ENCODE data around the gene MTURN.
"Not testable (repeated sequence)": the region's sequence is repeated elsewhere in the genome, so short reads cannot be mapped to it uniquely, and the experiment has no call there.

The MTURN gene

DNA sequence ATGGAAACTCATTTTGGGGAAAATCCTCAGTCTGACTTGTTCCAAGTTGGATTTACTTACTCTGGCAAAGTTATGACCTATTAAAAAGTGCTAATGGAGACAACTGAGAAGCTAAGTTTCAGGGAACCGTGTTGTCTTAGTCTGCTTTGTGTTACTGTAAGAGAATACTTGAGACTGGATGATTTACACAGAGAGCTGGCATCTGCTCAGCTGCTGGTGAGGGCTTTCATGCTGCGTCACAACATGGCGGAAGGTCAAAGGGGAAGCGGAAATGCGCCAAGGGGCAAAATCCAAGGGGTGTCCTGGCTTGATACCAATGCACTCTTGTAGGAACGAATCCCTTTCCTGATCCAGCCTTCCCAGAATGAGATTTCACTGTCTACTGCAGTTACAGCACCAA lies 46.4 kb downstream of the MTURN start:
- no peak for DNase-seq

DNA sequence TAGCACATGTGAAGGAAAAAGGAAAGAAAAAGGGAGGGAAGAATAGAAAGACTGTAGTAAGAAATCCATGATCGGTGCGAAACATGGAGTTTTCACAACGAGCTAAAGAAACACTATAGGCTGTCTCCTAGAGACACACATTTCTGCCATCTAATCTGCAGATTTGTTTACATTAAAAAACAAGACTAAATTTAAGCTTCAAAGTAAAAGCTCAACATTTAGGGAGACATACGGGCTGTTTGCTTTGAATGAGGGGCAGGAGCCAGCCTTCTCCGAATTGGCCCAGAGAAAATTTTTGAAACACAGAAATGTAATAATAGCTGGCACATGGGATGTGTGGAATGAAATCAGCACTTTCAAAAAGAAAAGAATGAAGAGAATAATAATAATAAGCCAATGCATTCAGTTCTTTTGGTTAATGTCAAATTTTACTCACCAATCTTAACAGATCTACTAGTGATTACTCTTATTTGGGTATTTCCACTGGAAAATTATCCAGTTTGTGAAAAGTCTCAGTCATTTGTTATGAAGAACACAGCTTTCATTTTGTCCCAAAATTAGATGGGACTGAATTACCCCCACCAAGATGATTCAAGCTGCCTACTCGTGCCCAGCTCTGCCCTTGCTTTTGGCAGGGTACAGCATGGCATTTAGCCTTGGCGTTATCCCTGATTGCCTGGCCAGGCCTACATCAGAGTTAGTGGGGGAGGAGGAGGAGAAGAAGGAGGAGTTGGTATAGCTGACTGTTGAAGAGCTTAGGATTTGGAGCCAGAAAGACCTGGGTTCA lies 47.1 kb downstream of the MTURN start:
- no peak for DNase-seq

DNA sequence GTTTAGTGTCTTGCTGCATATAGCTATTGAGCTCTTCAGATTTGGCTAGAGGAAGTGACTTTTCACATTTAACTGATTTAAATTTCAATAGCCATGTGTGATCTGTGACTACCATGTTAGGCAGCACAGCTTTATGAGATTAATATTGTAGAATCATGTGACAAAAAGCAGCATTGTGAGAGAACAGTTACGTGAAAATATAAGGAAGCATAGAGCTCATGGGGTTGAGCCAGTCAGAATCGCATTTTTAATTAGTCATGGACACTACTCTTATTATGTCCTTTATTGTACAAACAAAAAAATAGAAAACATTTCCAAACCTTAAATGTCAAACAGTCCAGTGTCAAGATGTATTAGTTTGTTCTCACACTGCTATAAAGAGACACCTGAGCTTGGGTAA lies 48.0 kb downstream of the MTURN start:
- no peak for DNase-seq

DNA sequence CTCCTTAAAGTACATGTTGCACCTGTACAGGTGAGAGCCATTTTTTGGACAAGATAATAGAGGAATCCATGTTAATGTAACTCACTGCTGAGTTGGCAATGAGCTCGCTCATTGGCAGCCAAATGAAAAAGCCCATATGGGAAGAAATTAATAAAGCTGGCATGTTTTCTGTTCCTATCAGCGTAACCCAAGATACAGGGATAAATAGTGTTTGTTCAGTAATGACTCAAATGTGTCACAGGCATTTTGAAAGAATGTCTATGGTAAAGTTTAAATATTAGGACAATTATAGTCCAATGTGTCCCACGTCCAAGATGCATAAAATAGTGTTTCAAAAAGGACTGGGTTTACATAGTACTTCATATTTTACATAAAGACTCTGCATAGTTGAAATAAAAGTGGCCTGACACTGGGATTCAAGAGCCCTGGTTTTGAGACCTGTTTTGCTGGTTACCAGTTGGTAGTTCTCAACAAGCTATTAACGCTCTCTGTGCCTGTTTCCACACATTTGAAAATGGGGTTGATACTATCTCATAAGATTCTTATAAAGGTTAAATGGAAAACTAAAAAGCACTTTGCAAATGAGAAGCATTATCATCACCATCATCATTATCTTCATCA lies 49.1 kb downstream of the MTURN start:
- DNase-seq: no peak

DNA sequence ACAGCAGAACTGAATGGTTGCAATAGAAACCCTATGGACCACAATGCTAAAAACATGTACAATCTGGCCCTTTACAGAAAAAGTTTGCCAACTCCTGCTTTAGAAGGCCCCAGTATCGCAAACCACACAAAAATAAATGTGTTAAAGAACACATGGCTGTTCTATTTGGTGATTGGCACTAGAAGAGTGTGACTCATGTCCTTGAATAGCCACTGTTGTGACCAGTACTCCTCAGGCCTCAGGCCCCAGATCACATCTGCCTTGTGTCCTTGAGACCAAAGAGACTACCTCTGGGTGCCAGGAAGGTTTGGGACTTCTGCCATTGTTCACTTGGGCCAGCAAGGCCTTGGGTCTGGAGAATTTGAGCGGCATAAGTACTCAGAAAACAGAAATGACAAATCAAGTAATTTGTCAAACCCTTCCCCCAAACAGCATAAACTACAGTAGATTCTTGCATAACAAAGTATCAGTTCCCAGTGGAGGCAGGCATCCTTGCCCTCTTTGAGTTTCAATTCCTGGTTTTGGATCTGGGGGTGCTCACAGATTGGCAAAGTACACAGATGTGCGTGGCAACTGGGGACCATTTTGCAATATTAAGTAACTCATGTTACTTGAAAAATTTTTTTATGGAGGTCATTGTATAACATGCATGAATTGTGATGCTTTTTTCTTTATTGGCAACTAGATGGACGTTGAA lies 50.2 kb downstream of the MTURN start:
- DNase-seq: peak in 1 of 2 donors; percentile 63

DNA sequence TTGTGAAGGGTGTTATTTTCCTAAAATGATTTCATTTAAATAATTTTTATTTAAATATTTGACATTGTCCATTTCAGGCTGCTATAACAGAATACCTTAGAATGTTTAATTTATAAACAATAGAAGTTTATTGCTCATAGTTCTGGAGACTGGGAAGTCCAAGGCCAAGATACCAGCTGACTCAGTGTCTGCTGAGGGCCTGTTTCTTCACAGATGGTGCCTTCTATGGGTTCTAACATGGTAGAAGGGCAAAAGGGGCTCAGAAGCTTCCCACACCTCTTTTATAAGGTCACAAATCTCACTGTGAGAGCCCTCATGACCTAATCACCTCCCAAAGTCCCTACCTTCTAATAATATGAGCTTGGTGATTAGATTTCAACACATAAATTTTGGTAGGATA lies 50.7 kb downstream of the MTURN start:
- DNase-seq: no peak

DNA sequence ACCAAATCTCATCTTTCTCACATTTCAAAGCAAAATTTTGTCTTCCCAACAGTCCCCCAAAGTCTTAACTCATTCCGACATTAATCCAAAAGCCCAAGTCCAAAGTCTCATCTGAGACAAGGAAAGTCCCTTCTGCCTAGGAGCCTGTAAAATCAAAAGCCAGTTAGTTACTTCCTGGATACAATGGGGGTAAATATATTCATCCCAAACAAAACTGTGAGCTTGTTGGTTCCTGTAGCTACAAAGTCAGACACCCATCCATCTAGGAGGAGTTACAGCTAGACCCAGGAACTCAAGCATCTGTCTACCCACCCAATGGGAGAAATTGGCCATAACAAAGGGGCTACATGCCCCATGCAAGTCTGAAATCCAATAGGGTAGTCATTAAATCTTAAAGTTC lies 51.9 kb downstream of the MTURN start:
- DNase-seq: no peak

DNA sequence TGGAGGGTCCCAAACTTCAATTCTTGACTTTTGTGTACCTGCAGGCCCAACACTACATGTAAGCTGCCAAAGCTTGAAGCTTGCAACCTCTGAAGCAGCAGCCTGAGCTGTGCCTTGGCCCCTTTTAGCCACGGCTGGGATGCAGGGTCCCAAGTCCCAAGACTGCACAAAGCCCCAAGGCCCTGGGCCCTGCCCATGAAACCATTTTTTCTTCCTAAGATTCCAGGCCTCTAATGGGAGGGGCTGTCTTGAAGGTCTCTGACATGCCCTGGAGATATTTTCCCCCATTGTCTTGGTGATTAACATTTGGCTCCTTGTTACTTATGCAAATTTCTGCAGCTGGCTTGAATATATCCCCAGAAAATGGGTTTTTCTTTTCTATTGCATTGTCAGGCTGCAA lies 52.7 kb downstream of the MTURN start:
- DNase-seq: no peak

DNA sequence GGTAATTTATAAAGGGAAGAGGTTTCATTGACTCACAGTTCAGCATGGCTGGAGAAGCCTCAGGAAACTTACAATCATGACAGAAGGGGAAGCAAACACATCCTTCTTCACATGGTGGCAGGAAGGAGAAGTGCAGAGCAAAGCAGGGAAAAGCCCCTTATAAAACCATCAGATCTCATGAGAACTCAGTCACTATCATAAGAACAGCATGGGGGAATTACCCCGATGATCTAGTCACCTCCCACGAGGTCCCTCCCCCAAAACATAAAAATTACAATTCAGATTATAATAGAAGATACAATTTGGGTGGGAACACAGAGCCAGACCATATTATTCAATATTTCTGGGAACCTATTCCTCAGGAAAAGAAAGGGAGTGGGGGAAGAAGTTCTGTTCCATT lies 53.6 kb downstream of the MTURN start:
- not testable (repeated sequence) for DNase-seq

DNA sequence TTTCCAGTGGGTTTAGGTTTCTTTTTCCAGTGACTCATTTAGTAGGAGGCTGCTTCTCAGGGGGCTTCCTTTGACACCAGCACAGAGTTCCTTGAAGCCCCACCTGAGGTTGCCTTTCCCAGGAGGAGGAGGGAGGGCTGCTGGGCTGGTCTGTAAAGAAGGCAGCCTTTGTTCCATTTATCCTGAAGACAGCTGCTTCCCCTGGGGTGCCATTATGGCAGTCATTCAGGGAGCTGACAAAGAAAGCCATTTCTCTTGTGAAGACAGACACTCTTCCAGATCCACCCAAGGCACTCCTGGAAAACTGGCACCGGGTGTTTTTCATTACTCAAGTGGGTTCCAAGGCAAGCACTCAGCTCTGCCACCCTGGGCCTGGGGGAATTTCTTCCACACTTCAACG lies 54.0 kb downstream of the MTURN start:
- no peak for DNase-seq

DNA sequence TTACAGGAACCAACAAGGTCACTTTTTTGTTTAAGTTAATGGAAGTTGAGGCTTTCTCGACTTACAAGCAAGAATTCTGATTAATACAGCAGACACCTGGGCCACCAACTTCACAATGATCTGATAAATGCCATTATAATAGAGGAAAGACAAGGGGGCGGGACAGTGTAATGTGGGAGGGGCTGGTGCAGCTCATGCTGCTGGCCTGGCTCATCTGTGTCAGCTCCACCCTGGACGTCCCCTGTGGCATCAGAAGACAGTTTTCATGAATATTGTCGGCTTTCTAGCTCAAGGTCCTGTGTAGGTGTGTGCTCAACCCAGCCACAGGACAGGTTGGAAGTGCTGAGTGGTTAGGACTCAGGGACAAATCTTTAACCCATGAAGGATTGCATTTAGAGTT lies 57.0 kb downstream of the MTURN start:
- no peak for DNase-seq

DNA sequence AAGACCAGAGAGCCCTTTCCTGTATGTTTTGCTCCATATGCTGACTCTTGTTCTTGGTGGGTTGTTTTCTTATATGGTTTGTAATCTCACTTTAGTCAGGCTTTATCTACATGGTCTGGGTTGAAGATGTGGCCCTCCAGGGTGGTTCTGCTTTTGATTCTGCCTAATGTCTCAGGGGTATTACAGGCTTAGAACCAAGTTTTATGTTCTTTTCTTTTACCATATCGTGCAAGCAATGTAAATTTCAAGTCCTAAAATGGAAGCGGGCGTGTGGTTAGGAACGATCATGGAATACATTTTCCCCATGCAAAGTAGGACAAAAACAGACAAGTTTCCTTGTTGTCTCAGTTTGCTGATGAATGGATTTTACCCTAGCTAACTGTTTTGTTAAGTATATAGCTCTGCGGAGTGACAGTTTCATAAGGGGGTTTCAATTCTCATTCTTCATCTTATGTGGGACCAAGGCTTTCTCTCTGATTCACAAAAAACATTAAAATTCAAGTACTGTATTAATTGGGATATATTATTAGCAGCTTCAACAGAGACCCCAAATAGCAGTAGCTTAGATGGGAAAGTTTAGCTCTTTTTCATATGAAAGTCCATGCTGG lies 58.7 kb downstream of the MTURN start:
- no peak for DNase-seq

DNA sequence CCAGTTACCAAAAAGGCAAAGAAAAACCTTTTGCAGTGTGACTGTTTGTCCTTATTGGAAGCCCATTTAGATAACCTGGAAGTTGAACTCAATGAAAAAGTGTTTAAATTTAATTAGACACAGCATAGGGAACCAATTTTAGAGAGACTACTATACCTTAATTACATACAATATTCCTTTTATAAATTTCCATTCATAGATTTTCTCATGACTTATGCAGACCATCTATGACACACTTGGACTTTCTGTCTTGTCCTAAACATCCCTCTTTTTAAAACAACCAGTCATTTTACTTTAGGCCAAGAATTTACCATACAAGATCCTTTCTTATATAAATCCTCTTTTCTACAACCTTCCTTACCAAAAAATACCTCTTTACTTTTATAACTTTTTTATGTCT lies 61.6 kb downstream of the MTURN start:
- DNase-seq: no peak

DNA sequence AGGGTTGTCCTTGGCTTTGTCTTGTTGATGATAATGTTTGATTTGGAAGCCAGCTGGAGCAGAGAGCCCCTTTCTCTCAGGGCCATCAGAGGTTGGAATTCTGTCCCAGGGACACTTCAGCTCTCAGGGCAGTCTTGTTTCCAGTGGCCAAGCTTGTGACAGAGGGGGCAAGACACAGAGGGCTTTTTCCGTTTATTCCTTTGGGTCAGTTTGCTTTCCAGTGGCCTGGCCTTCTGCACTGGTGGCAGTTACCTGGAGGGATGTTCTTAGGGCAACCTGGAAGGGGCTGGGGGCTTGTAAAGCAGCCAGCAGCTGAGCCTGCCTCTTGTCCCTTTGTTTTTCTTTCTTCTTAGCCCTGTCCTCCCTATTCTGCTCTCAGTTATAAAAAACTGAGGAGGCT lies 62.7 kb downstream of the MTURN start:
- no peak for DNase-seq

DNA sequence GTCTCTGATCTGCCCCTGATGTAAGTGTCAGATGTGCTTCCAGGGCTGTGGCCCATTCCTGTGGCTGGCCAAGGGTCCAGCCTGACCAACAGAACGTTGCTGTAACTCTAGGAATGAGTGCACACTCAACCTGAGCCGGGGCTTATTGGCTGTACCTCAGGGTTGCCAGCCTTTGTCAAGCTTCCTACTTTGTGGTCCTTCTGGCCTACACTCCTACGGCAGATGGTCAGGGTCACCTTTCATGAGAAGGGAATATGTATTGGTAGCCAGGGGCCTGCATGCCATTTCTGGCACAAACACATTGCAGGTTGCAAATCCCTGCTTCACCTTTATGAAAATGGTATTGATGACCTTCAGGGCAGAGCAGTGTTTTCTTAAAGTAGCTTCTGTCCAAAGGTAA lies 64.5 kb downstream of the MTURN start:
- no peak for DNase-seq

DNA sequence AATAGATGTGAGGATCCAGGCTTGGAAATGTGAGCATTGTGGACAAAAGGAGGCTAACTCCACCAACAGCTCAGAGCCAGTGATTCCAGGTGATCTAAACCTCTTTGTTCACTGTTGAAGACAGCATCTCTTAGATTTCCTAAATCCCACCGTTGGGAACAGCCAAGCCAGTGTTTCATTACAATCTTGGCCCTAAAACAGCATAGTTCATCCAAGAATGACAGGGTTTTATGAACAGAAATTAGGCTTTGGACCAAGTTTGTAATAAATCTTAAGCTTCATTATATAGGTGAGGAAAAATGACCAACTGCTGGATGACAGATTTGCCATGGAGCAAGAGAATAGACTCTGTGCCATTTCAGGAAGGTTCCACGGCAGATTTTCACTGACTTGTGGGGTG lies 65.8 kb downstream of the MTURN start:
- DNase-seq: no peak

DNA sequence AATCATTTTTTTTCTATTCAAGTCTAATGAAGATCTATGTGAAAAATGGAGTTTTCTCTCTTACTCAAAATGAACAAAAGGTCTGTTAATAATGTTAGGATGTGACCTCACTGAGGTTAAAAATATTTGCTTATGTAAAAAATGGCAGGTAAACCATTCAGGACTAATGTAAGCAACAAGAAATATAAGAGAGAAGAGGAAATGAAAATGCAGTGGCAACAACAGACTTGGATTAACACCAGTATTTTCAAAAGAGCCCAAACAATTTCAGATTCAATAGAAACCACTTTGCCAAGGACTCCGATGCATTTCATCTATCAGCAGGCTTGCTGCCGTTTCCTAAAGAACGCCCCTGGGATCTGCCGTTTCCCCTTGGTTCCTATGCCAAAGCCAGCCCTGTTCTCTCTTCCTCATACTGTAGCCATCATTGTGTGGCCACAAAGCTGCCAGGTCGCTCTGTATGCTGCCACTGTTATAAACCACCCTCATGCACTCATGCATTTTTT lies 66.4 kb downstream of the MTURN start:
- no peak for DNase-seq

DNA sequence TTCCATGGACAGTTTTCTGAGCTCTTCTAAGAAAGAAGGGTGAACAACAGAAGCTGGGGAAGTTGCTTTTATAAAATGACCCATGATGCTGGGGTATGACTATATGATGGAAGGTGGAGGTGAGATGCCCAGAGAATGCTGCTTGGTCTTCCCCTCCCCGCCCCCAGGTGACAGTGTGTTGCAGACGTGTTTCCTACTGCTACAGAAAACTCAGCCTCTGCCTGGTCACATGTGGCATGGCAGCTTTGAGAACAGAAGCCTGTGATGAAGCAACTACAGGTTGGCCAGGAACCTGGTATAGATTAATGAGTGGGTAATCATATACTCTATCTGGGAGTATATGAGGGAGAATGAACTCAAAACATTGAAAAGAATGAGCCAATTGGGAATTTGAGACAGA lies 67.1 kb downstream of the MTURN start:
- no peak for DNase-seq

DNA sequence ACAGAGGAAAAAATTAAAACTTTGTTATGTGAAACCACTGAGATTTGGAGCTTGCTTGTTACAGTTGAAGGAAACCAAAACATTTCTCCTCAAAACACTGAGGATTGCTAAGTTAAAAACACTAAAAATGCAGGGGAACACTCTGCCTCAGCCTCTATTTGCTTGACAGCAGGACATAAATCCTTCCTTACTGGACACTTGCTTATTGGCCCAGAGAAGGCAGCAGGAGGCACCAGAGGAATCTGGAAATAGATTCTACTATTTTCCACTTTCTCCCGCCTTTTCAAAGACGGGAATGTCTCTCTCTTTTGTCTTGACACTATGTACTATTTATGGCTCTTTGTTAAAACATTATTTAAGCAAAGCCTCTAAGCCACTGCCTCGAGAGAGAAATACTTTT lies 67.9 kb downstream of the MTURN start:
- DNase-seq: no peak

DNA sequence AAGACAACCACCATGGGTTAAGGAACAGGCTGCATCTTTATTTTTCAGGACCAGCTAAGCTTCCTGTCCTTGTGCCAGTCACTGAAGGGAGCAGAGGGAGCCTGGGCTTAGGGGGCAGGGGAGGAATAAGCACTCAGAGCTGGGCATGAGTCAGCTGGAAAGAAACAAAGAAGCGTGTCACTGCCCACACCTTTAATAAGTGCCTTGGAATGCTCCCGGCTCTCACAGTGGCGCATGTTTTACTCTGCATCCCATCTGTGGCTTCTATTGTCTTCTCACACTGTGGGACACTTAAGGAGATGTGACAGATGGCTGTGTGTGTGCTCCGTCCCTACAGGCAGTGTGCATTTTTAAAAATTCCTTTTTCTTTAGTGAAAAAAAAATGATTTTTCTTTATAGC lies 71.7 kb downstream of the MTURN start:
- no peak for DNase-seq

DNA sequence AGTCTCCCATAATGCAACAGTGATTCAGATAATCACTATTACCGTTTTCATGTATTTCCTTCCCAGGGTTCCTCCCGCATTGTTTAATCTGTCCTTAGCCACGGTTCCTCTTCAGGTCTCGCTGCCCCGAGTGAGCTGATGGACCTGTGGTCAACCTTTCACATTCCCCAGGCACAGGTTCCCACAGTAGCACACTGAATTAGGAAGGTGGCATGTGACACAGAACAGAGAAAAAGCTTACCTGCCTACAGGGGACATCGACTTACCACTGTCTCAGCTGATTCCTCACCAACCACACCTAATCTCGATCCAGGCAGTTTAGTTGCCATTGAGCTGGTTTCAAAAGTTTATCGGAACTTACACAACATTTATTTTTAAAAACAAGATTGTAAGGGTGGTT lies 72.2 kb downstream of the MTURN start:
- DNase-seq: no peak

DNA sequence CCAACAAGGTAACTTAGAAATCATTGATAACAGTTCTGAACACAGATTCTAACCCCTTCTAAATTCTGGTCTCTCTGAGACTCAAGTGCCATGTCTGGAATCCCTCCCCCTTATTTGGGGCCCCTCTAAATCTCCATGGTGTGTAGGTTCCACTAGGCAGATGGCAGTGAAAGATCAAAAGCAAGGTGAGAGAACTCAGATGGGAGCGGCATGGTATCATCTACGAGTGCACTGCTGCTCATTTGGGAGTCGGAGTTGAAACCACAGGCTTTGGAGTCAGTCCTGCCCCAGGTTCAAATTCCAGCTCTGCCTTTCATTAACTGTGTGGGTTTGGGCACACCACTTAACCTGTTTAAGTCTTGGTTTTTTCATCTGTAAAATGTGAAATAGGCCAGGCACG lies 72.6 kb downstream of the MTURN start:
- no peak for DNase-seq

DNA sequence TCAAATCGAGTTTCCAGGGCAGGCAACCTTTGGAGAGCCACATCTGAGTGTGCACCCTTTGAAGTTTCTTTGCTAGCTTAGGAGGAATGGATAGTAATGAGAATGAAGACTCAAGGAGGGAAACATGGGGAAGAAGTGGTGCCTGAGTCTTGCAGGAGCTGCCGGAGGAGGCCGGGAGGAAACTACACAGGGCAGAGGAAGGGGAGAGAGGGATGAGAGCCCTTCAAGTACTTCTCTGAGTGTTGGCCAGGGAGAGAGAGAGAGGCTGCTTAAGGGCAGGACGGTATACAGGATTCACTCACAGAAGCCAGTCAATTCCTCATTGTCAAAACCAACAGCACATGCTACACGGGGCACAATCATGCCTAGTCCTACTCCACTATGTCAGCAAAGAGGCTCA lies 75.2 kb downstream of the MTURN start:
- DNase-seq: no peak
